Stimulated activated CD8-positive, alpha-beta memory T cell treated with anti-CD3 and anti-CD28 coated beads, Interleukin-4, amount 100 ng/mL, for 24 hours (primary cell): Measurements from ENCODE around the gene ELAC1.
A peak's percentile ranks its signal among the peaks of the same experiment; 100 is the strongest.

ENCODE experiments used
- DNase-seq: peaks from one replicate; pipeline ENCODE4 v3.0.0-alpha.2; 2020; ENCODE audit warnings: low read depth

ELAC1 gene

DNA sequence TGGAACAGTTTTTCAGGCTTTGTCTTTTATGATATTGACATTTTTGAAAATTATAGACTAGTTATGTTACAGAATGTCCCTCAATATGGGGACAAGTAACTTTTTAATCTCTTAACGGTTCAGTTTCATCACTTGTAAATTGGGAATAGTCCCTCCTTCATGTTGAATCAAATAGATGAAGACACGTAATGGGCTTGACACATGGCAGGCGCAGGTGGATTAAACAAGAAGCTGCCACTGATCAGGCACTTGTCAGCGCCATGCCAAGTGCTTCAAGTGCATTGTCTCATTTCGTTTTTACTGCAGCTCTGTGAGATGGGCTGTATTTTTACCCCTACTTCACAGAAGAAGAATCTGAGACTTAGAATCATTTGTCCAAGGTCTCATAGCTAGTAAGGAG is 52.7 kb downstream of the ELAC1 start:
- no peak for DNase-seq

DNA sequence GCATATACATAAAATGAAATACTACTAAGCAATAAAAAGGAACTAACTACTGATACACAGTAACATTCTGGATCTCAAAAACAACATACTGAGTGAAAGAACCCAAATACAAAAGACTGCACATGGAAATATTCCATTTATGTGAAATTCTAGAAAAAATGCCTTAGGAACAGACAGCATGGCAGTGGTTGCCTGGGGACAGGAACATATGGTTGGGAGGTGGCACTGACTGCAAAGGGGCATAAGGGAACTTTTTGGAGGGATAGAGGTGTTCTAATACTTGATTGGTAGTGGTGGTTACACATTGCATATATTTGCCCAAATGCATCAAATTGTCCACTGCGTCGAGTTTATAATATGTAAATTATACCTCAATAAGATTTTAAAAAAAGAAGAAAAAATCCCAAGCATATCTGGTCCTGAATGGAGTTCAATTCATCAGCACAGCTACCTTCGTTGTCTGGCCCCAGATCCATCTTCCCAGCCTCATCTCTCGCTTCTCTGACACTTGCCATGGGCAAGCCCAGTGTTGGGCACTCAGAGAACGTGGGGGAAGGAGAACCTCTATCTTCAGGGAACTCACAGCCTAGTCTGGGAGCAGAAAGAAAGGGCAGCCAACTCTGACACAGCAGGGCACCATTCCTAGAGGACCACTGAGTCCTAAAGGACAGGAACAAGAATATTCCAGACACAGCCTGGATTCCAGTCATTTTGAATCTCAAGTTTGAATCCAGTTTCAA is 53.6 kb downstream of the ELAC1 start:
- DNase-seq = no peak

GRCh38 chr18:51025512-51025911 is 57.7 kb downstream of the ELAC1 start:
- DNase-seq = no peak

DNA sequence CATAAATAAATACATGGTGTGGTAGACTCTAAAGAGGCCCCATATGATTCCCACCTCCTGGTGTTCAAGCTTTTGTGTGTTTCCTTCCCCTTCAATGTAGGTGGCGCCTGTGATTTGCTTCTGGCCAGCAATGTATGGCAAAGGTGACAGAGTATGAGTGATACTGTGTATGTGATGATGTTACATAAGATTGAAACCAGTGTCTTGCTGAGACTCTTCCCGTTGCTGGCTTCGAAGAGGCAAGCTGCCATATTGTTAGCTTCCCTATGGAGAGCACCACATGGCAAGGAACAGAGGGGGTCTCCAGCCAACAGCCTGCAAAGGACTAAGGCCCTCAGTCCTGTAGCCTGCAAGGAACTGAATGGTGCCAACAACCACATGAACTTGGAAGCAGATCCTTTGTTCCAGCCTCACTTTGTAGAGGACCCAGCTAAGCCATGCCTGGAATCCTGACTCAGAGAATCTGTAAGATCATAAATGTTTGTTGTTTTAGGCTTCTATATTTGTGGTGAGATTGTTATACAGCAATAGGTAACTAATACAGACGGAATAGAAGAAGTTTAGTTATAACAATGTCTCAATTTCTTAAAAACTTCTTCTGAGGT is 60.5 kb downstream of the ELAC1 start:
- no peak for DNase-seq

DNA sequence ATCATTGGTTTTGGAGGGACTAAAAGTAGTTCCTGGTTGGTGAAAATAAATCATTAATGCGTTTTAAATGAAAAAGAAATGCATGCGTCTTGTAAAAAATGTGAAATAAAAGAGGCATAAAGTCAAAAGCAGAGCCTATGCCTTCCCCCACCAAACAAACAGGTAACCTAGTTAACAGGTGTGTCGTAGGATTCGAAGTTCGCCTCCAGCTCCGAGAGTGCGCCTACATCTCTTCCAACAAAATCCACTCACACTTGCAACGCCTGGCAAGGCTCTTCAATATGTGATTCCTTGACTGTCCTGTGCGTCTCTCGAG is 61.5 kb downstream of the ELAC1 start:
- no peak for DNase-seq

- DNase-seq = peak; percentile 99
Measured at GRCh38 chr18:51029694-51030536, 62.1 kb downstream of the ELAC1 start, which contains the start of gene SMAD4. TSS of gene SMAD4 (plus strand) at chr18:51030213. CDS start at chr18:51047047, 16,834 bp downstream.

DNA sequence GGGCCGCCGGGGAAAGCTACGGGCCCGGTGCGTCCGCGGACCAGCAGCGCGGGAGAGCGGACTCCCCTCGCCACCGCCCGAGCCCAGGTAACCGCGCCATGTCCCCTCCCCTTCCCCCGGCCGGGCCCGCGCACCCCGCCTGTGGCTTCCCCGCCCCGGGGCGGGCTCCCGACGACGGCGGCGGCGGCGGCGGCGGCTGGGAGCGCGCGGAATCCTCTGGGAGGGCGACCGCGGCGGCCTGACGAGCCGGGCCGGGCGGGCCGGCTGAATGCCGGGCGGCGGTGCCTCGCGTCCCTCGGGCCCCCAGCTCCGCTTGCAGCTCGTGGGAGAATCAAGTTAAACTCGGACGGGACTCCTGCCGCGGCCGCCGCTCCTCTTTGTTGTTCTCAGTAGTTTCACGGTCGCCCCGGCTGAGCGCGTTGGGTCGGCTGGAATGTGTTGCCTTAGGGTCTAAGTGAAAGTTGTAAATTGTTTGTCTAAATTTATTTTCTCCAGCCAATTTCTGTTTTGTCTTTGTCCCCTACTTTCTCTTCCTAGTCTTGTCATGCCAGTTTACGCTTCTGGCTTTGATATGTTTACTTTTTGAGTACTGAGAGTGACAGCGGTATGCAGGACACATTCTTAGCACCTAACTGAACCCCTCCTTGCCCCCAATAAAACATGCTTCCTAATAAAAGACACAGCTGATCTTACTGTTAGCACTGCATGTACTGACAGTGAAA is 62.9 kb downstream of the ELAC1 start:
- peak; percentile 49 for DNase-seq

- no peak for DNase-seq
Measured at GRCh38 chr18:51032193-51032592, 64.4 kb downstream of the ELAC1 start.

DNA sequence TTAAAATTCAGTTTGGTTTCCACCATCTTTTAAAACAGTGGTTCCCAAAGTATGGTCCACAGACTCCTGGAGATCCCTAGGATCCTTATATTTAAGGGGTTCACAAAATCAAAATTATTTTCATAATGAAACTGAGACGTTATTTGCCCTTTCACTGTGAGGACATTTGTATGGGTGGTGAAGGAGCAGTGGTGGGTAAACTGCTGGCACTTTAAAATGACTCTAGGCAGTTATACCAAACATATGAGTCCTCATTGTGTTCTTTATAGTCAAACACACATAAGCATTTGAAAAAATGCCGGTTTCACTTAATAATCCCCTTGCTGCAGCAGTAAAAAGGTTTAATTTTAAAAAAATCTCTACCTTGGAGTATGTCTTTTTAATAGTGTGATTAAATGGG is 69.4 kb downstream of the ELAC1 start:
- DNase-seq = no peak
